Neural progenitor cell (in vitro differentiated cells): ENCODE results near the gene RNU11. TPM values are rescaled to one million over a fixed set of nuclear protein-coding genes. Genes with fewer than 3 reads are reported as not detected.

ENCODE experiments used
- DNase-seq: peaks from one replicate; pipeline ENCODE4 v3.0.0-alpha.2; 2016; ENCODE audit warnings: low spot score
- H2AFZ ChIP-seq: fragments of 200-600 bp; sonication (generic); replicated peaks from 2 replicates; pipeline ENCODE4 v1.6.1; 2016; ENCODE audit warnings: antibody characterized with exemption
- H3F3A ChIP-seq: fragments of 200-600 bp; sonication (generic); 2 replicates; pipeline ENCODE4 v1.6.1; 2016; ENCODE audit warnings: antibody characterized with exemption, low read depth
- H3K27ac ChIP-seq: fragments of 200-600 bp; sonication (generic); 2 replicates; pipeline ENCODE4 v1.5.1; 2016; ENCODE audit warnings: mild to moderate bottlenecking
- H3K27me3 ChIP-seq: fragments of 200-600 bp; sonication (generic); 2 replicates; pipeline ENCODE4 v1.6.1; 2016; ENCODE audit warnings: mild to moderate bottlenecking, moderate library complexity
- H3K36me3 ChIP-seq: fragments of 200-600 bp; sonication (generic); 2 replicates; pipeline ENCODE4 v1.5.1; 2016
- H3K4me1 ChIP-seq: fragments of 200-600 bp; sonication (generic); 2 replicates; pipeline ENCODE4 v1.6.1; 2016; ENCODE audit warnings: mixed run types
- H3K4me2 ChIP-seq: fragments of 200-600 bp; sonication (generic); 2 replicates; pipeline ENCODE4 v1.6.1; 2016
- H3K4me3 ChIP-seq: fragments of 200-600 bp; sonication (generic); 2 replicates; pipeline ENCODE4 v1.5.1; 2016
- H3K79me2 ChIP-seq: fragments of 200-600 bp; sonication (generic); 2 replicates; pipeline ENCODE4 v1.6.1; 2016; ENCODE audit warnings: low read depth
- H3K9ac ChIP-seq: fragments of 200-600 bp; sonication (generic); 2 replicates; pipeline ENCODE4 v1.6.1; 2016
- H3K9me3 ChIP-seq: fragments of 200-600 bp; sonication (generic); 2 replicates; pipeline ENCODE4 v1.5.1; 2016; ENCODE audit warnings: low read depth
- H4K20me1 ChIP-seq: fragments of 200-600 bp; sonication (generic); 2 replicates; pipeline ENCODE4 v1.6.1; 2016; ENCODE audit warnings: low read depth
- H3K27ac Mint-ChIP-seq: 3 replicates; pipeline ENCODE4 v1.8.0; 2021; ENCODE audit warnings: mixed read lengths
- H3K27me3 Mint-ChIP-seq: 2 replicates; pipeline ENCODE4 v1.8.0; 2022; ENCODE audit warnings: low read depth, mild to moderate bottlenecking, inconsistent platforms, moderate library complexity, mixed read lengths; ENCODE audit not compliant: insufficient read depth
- H3K36me3 Mint-ChIP-seq: 3 replicates; pipeline ENCODE4 v1.8.0; 2021; ENCODE audit warnings: mixed read lengths
- H3K4me1 Mint-ChIP-seq: 3 replicates; pipeline ENCODE4 v1.8.0; 2021; ENCODE audit warnings: mixed read lengths
- H3K4me3 Mint-ChIP-seq: 3 replicates; pipeline ENCODE4 v1.8.0; 2021; ENCODE audit warnings: mild to moderate bottlenecking, moderate library complexity, mixed read lengths
- H3K9me3 Mint-ChIP-seq: 3 replicates; pipeline ENCODE4 v1.8.0; 2020; ENCODE audit warnings: mixed read lengths
- EZH2 ChIP-seq: fragments of 200-600 bp; sonication (generic); IDR thresholded peaks from 2 replicates; pipeline ENCODE4 v1.6.1; 2017; ENCODE audit warnings: antibody characterized with exemption, mild to moderate bottlenecking, moderate library complexity
- EZH2phosphoT487 ChIP-seq: fragments of 200-600 bp; sonication (generic); IDR thresholded peaks from 2 replicates; pipeline ENCODE4 v1.6.1; 2017; ENCODE audit warnings: antibody characterized with exemption
- total RNA-seq: library from RNA; depleted of rRNA; stranded (reverse); fragments of >200 nt; gene quantifications from 2 replicates; pipeline ENCODE4 v1.2.3, GENCODE V29; 2015; ENCODE audit warnings: low replicate concordance
- TF ChIP-seq, protein P1 (sequence below): fragments of 200-600 bp; sonication (generic); IDR thresholded peaks from 2 replicates; pipeline ENCODE4 v1.5.1; 2017; ENCODE audit warnings: antibody characterized with exemption, mild to moderate bottlenecking

RNU11 gene
- not detected in 2 replicates for total RNA-seq

DNA sequence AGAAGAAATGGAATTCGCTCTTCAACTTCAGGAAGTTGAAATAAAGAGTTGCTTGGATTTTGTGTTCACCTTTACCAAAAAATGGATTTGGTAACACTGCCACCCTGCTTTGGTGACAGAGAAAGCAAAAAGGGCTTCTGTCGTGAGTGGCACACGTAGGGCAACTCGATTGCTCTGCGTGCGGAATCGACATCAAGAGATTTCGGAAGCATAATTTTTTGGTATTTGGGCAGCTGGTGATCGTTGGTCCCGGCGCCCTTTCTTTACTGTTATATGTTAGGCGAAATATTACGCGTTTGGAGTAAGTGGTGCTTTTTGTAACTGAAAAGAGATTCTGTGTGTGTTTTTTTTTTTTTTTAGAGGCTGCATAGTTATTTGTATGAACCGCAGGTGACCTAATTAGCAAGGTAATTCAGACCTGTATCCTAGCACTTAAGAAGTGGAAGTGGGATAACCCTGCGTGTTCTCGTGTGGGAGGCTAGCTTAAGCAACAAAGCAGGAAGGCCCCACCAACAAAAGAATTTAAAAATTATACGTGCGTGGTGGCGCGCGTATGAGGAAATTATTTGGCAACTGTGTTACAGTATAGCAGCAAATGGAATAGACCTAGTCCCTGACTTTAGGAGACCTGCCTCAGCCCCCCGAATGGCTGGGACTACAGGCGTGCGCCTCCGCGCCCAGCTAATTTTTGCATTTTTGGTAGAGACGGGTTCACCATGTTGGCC is at the start of gene RNU11:
Gene RNU11 (plus strand): TSS at position 127 of the 725 bp plus-strand sequence.
- Histone ChIP-seq H3K27ac (peak within 1 kb of the TSS; percentile 100), H3K4me1 (peaks cover 10% of the 10 kb centered on the region), H3K79me2 (no peaks in the 10 kb centered on the region), H3K9me3 (no peaks in the 10 kb centered on the region), H3K36me3 (no peaks in the 10 kb centered on the region), H4K20me1 (no peaks in the 10 kb centered on the region), H3K9ac (peak within 1 kb of the TSS; percentile 96), H3K4me2 (peak within 1 kb of the TSS; percentile 71), H3K4me3 (peak within 1 kb of the TSS; percentile 40), H3F3A (peaks cover 42% of the 10 kb centered on the region), H2AFZ (peak within 1 kb of the TSS; percentile 93), H3K27me3 (no peaks in the 10 kb centered on the region)
- peak; percentile 43 for TF ChIP-seq EZH2
- TF ChIP-seq EZH2phosphoT487 = no peak
- Mint-ChIP-seq H3K36me3 (no peaks in the 10 kb centered on the region), H3K27me3 (peaks cover 5% of the 10 kb centered on the region), H3K9me3 (no peaks in the 10 kb centered on the region), H3K27ac (peak within 1 kb of the TSS; percentile 99), H3K4me1 (peaks cover 20% of the 10 kb centered on the region), H3K4me3 (peak within 1 kb of the TSS; percentile 90)
- peak; percentile 89 for DNase-seq

GRCh38 chr1:28601696-28602095 is 46.7 kb upstream of the RNU11 start:
- no peak for DNase-seq
- no peaks in the 10 kb centered on the region for H3K9me3 ChIP-seq
- Mint-ChIP-seq H3K27me3 (peaks cover 2% of the 10 kb centered on the region), H3K27ac (no peak overlapping the region), H3K4me3 (no peak overlapping the region), H3K36me3 (no peaks in the 10 kb centered on the region), H3K4me1 (peaks cover 11% of the 10 kb centered on the region), H3K9me3 (no peaks in the 10 kb centered on the region)
- H3F3A ChIP-seq = peaks cover 4% of the 10 kb centered on the region
- no peak overlapping the region for H3K4me3 ChIP-seq
- no peak overlapping the region for H2AFZ ChIP-seq
- H3K36me3 ChIP-seq = no peaks in the 10 kb centered on the region
- H3K79me2 ChIP-seq = no peaks in the 10 kb centered on the region
- no peak overlapping the region for H3K9ac ChIP-seq
- H3K27ac ChIP-seq = no peak overlapping the region
- TF ChIP-seq, protein P1, sequence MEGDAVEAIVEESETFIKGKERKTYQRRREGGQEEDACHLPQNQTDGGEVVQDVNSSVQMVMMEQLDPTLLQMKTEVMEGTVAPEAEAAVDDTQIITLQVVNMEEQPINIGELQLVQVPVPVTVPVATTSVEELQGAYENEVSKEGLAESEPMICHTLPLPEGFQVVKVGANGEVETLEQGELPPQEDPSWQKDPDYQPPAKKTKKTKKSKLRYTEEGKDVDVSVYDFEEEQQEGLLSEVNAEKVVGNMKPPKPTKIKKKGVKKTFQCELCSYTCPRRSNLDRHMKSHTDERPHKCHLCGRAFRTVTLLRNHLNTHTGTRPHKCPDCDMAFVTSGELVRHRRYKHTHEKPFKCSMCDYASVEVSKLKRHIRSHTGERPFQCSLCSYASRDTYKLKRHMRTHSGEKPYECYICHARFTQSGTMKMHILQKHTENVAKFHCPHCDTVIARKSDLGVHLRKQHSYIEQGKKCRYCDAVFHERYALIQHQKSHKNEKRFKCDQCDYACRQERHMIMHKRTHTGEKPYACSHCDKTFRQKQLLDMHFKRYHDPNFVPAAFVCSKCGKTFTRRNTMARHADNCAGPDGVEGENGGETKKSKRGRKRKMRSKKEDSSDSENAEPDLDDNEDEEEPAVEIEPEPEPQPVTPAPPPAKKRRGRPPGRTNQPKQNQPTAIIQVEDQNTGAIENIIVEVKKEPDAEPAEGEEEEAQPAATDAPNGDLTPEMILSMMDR = no peak
- TF ChIP-seq EZH2 (no peak), EZH2phosphoT487 (no peak)
- H4K20me1 ChIP-seq = no peaks in the 10 kb centered on the region
- H3K4me1 ChIP-seq = no peaks in the 10 kb centered on the region
- H3K27me3 ChIP-seq = no peaks in the 10 kb centered on the region
- H3K4me2 ChIP-seq = no peak overlapping the region

DNA sequence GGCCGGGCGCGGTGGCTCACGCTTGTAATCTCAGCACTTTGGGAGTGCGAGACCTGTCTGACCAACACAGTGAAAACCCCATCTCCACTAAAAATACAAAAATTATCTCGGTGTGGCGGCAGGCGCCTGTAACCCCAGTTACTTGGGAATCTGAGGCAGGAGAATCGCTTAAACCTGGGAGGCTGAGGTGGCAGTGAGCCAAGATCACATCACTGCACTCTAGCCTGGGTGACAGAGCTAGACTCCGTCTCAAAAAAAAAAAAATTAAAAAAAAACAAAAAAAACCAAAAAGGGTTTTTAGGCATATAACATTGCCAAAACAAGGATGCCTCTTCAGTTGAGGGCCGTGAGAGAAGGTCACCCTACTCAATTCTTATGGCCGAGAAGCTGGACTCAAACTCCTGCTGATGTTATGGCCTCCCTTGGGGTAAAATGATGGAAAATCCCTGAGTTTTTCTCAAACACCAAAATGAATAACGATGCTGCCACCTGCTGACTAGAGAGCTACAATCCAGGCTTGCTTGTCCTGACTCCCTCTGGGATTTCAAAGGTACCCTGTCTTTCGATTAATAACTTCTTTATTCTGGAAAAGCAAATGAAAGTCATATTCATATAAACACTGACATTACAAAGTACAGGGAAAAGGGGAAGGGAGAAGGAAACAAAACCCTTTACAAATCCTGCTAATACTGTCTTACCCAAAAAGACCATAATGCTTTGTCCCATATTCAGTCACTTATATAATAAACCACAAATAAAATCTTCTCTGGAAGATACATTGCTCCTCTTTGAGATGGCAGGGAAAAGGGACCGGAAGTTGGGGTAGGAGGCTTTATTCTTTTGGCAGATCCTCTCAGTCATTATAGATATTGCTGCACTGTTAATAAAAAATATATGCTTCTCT is 45.6 kb upstream of the RNU11 start:
- no peaks in the 10 kb centered on the region for H3K79me2 ChIP-seq
- H3K27me3 ChIP-seq = no peaks in the 10 kb centered on the region
- H3K9me3 Mint-ChIP-seq = no peaks in the 10 kb centered on the region
- H3K4me2 ChIP-seq = no peak overlapping the region
- no peaks in the 10 kb centered on the region for H3K9me3 ChIP-seq
- H3K4me3 ChIP-seq = no peak overlapping the region
- peak overlapping the region; percentile 14 for H3K27ac Mint-ChIP-seq
- no peak overlapping the region for H3K27ac ChIP-seq
- H2AFZ ChIP-seq = no peak overlapping the region
- no peaks in the 10 kb centered on the region for H3K36me3 Mint-ChIP-seq
- peaks cover 2% of the 10 kb centered on the region for H3K27me3 Mint-ChIP-seq
- TF ChIP-seq EZH2 = no peak
- TF ChIP-seq, protein P1 = peak; percentile 78
- no peaks in the 10 kb centered on the region for H4K20me1 ChIP-seq
- peak; percentile 80 for DNase-seq
- no peaks in the 10 kb centered on the region for H3K4me1 ChIP-seq
- peaks cover 4% of the 10 kb centered on the region for H3F3A ChIP-seq
- H3K36me3 ChIP-seq = no peaks in the 10 kb centered on the region
- peaks cover 11% of the 10 kb centered on the region for H3K4me1 Mint-ChIP-seq
- no peak overlapping the region for H3K9ac ChIP-seq
- no peak overlapping the region for H3K4me3 Mint-ChIP-seq
